AG04450 (cell line): ENCODE results near the gene KIF5A. TPM values are rescaled to one million over a fixed set of nuclear protein-coding genes. Genes with fewer than 3 reads are reported as not detected.

Experiments used
- CTCF ChIA-PET: fragments of 300-600, 350-600 bp; formaldehyde crosslinking; extraction: SDS; loops from one replicate; lab custom pipeline; 2022; ENCODE audit warnings: antibody characterized with exemption, inconsistent platforms; lab: Charles Lee
- POLR2A ChIA-PET: fragments of 350-600 bp; formaldehyde crosslinking; extraction: SDS; loops from one replicate; lab custom pipeline; 2021; ENCODE audit warnings: antibody characterized with exemption, inconsistent platforms; lab: Yijun Ruan, JAX
- DNase-seq: peaks from one replicate; pipeline ENCODE4 v3.0.0-alpha.2; 2011; ENCODE audit warnings: low read depth, low spot score
- H3K27ac ChIP-seq: one replicate; pipeline ENCODE4 v1.5.1; 2012; ENCODE audit warnings: low read depth, low read length, control low read depth
- H3K27me3 ChIP-seq: one replicate; pipeline ENCODE4 v1.6.0; 2012; ENCODE audit warnings: low read length; ENCODE audit not compliant: control insufficient read depth, insufficient read depth
- H3K4me3 ChIP-seq: 2 replicates; pipeline ENCODE4 v1.5.1; 2011; ENCODE audit warnings: mild to moderate bottlenecking, low read depth, low read length, control low read depth
- H3K9me3 ChIP-seq: 2 replicates; pipeline ENCODE4 v1.5.1; 2012; ENCODE audit warnings: low read length; ENCODE audit not compliant: control insufficient read depth, insufficient read depth
- polyA plus RNA-seq: library from polyadenylated mRNA; depleted of rRNA; stranded (reverse); fragments of >200 nt; gene quantifications from 2 replicates; pipeline ENCODE4 v1.2.3, GENCODE V29; 2011
- TF ChIP-seq, protein P1 (sequence below): IDR thresholded peaks from 2 replicates; pipeline ENCODE4 v1.5.1; 2011; ENCODE audit warnings: low read depth, low read length, control low read depth, inconsistent platforms

Gene KIF5A
- polyA plus RNA-seq, 1 experiment: 0.45 TPM

DNA sequence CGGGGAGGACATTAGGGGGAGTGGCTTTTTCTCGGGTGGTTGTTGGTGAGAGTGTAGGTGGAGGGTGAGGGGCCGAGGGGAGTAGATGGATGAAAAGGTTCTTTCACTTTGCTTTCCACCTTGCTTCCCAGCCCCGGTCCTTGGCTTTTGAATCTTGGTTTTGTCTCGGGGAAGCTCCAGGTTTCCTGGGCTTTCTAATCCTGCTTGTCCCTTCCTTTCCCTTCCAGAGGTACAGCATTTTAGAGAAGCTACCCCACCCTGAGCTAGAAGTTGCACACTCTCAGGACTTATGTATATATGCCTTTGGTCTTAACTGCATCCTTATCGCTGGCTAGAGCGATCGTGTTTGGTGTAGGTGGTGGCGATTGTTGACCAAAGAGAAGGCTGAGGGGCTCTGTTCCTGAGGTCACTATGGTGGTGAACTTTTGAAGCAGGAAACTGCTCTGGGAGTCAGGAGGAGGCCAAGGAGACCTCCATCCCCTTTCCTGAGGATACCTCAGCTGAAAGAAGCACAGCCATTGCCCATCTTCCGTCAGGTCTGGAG lies 42.0 kb downstream of the KIF5A start:
- Histone ChIP-seq H3K27me3 (peaks cover 13% of the 10 kb centered on the region), H3K4me3 (peak overlapping the region; percentile 84), H3K27ac (no peak overlapping the region), H3K9me3 (no peaks in the 10 kb centered on the region; the same call in 1 of the 2 replicates)
- ChIA-PET POLR2A (interaction anchor here (0.6 kb wide), 1 partner anchor 9 kb away, joined by 3 read pairs; no protein-coding TSS in a partner anchor), CTCF (interaction anchor here (0.7 to 3.7 kb wide), 6 partner anchors 8 to 135 kb away, joined by 3 to 52 read pairs (median 4); partner anchors contain the start of gene B4GALNT1)
- TF ChIP-seq, protein P1, sequence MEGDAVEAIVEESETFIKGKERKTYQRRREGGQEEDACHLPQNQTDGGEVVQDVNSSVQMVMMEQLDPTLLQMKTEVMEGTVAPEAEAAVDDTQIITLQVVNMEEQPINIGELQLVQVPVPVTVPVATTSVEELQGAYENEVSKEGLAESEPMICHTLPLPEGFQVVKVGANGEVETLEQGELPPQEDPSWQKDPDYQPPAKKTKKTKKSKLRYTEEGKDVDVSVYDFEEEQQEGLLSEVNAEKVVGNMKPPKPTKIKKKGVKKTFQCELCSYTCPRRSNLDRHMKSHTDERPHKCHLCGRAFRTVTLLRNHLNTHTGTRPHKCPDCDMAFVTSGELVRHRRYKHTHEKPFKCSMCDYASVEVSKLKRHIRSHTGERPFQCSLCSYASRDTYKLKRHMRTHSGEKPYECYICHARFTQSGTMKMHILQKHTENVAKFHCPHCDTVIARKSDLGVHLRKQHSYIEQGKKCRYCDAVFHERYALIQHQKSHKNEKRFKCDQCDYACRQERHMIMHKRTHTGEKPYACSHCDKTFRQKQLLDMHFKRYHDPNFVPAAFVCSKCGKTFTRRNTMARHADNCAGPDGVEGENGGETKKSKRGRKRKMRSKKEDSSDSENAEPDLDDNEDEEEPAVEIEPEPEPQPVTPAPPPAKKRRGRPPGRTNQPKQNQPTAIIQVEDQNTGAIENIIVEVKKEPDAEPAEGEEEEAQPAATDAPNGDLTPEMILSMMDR: no peak
- DNase-seq: no peak

- no peaks in the 10 kb centered on the region; the same call in 1 of the 2 replicates for H3K9me3 ChIP-seq
- H3K27ac ChIP-seq: no peak overlapping the region
- no peak overlapping the region for H3K4me3 ChIP-seq
- DNase-seq: no peak
- peaks cover 12% of the 10 kb centered on the region for H3K27me3 ChIP-seq
- ChIA-PET CTCF (interaction anchor here (0.8 to 3.7 kb wide), 3 partner anchors 9 to 30 kb away, joined by 3 to 52 read pairs (median 6); no protein-coding TSS in a partner anchor), POLR2A (interaction anchor here (0.7 to 0.8 kb wide), 2 partner anchors 38 to 174 kb away, joined by 3 to 5 read pairs; partner anchors contain the start of gene CYP27B1)
- TF ChIP-seq, protein P1: no peak
These were observed 42.8 kb downstream of the KIF5A start for GRCh38 chr12:57592551-57593165.

- Histone ChIP-seq H3K27me3 (peaks cover 7% of the 10 kb centered on the region), H3K27ac (no peak overlapping the region), H3K9me3 (no peaks in the 10 kb centered on the region; the same call in 1 of the 2 replicates), H3K4me3 (no peak overlapping the region)
- TF ChIP-seq, protein P1: no peak
- no peak for DNase-seq
- ChIA-PET POLR2A (interaction anchor here (0.8 kb wide), 1 partner anchor 174 kb away, joined by 3 read pairs; the partner anchor contains the start of gene CYP27B1), CTCF (interaction anchor here (0.5 to 3.7 kb wide), 4 partner anchors 10 to 286 kb away, joined by 3 to 52 read pairs (median 4); no protein-coding TSS in a partner anchor)
These were observed 43.3 kb downstream of the KIF5A start for GRCh38 chr12:57593187-57593586.

- Histone ChIP-seq H3K4me3 (no peak overlapping the region), H3K27ac (no peak overlapping the region), H3K9me3 (no peaks in the 10 kb centered on the region; the same call in 1 of the 2 replicates), H3K27me3 (no peaks in the 10 kb centered on the region)
- CTCF ChIA-PET: interaction anchor here (2.6 kb wide), 1 partner anchor 17 kb away, joined by 17 read pairs; no protein-coding TSS in a partner anchor
- POLR2A ChIA-PET: interaction anchor here (1.1 kb wide), 1 partner anchor 80 kb away, joined by 4 read pairs; the partner anchor contains the start of gene DDIT3
- TF ChIP-seq, protein P1: no peak
- no peak for DNase-seq
These were observed 50.6 kb downstream of the KIF5A start for GRCh38 chr12:57600395-57600794.

DNA sequence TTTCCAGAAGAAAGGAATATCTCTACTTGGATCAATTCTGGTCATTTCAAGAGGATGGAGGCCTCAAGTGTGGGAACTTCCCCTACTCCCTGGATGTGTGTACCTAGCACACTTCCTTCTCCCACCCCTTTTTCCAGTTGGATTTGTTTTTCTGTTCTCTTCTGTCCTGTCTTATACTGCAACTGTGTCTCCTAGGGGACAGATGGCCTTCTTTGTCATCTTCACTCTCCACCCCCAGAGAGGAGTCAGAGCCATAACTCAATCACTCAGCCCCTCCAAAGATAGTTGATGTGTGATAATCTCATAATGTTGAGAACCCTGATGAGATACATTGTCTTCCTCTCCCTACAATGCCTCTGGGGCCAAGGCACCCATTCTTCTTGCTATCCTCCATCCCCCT lies 52.7 kb downstream of the KIF5A start:
- TF ChIP-seq, protein P1: no peak
- no peaks in the 10 kb centered on the region for H3K27me3 ChIP-seq
- no peak overlapping the region for H3K4me3 ChIP-seq
- ChIA-PET CTCF (interaction anchor here (1.7 kb wide), 1 partner anchor 19 kb away, joined by 6 read pairs; no protein-coding TSS in a partner anchor), POLR2A (no interaction called here)
- no peak for DNase-seq
- H3K9me3 ChIP-seq: no peaks in the 10 kb centered on the region; the same call in 1 of the 2 replicates
- no peak overlapping the region for H3K27ac ChIP-seq
